ENCODE results near the gene GALNT1.

- TF ChIP-seq CTCF (IDR thresholded peaks at IDR 0.05) (no peak), POLR2A (IDR thresholded peaks at IDR 0.05) (no peak)
Observed at GRCh38 chr18:35696307-35696706, 114.8 kb downstream of the GALNT1 start.
